CD14-positive monocyte (primary cell): Measurements from ENCODE around the gene PHRF1. TPM values are rescaled to one million over a fixed set of nuclear protein-coding genes. Genes with fewer than 3 reads are reported as not detected.

Source experiments
- DNase-seq, 3 donors: peaks; one replicate each; pipeline ENCODE4 v3.0.0-alpha.2; 2011 to 2022
- H2AFZ ChIP-seq: 2 replicates; pipeline ENCODE4 v1.6.0; 2012; ENCODE audit warnings: mild to moderate bottlenecking, low read depth, low read length, inconsistent platforms; ENCODE audit not compliant: insufficient read depth, poor library complexity, severe bottlenecking
- H3K27ac ChIP-seq, 2 donors: 1 replicate in 1 of 2; 2 replicates in 1 of 2; pipeline ENCODE4 v1.5.1; 2012 to 2013; ENCODE audit warnings: low read length in 2 of 2, control low read depth in 1 of 2, inconsistent platforms in 1 of 2, low read depth in 1 of 2, mild to moderate bottlenecking in 1 of 2
- H3K27me3 ChIP-seq, 2 donors: one replicate each; pipeline versions ENCODE4 v1.6.0 to v1.6.1; 2011 to 2013; ENCODE audit warnings: low read length in 2 of 2; ENCODE audit not compliant: control insufficient read depth in 2 of 2, insufficient read depth in 2 of 2
- H3K36me3 ChIP-seq, 2 donors: replicated peaks in 1 of 2; 1 replicate in 1 of 2; 2 replicates in 1 of 2; pipeline versions ENCODE4 v1.5.1 to v1.6.1; 2012 to 2013; ENCODE audit warnings: low read length in 2 of 2, control low read depth in 1 of 2, inconsistent platforms in 1 of 2, mild to moderate bottlenecking in 1 of 2; ENCODE audit not compliant: insufficient read depth in 2 of 2, control insufficient read depth in 1 of 2
- H3K4me1 ChIP-seq, 2 donors: 1 replicate in 1 of 2; 2 replicates in 1 of 2; pipeline versions ENCODE4 v1.5.1 to v1.6.1; 2012 to 2013; ENCODE audit warnings: low read length in 2 of 2, control low read depth in 1 of 2, inconsistent platforms in 1 of 2, mild to moderate bottlenecking in 1 of 2, moderate library complexity in 1 of 2; ENCODE audit not compliant: insufficient read depth in 2 of 2, control insufficient read depth in 1 of 2
- H3K4me2 ChIP-seq: replicated peaks from 2 replicates; pipeline ENCODE3; 2012; ENCODE audit warnings: low read length, moderate library complexity, mild to moderate bottlenecking; ENCODE audit not compliant: poor library complexity, severe bottlenecking; ENCODE audit errors: extremely low read depth
- H3K4me3 ChIP-seq, 3 experiments: fragments of 200-600 bp in 1 of 3; sonication (generic) in 1 of 3; replicated peaks in 1 of 3; 1 replicate in 2 of 3; 2 replicates in 1 of 3; pipeline ENCODE4 v1.5.1; 2011 to 2013; ENCODE audit warnings: low read length in 3 of 3, mild to moderate bottlenecking in 3 of 3, control low read depth in 2 of 3, low read depth in 2 of 3, inconsistent platforms in 1 of 3, moderate library complexity in 1 of 3
- H3K79me2 ChIP-seq: 2 replicates; pipeline ENCODE4 v1.6.0; 2012; ENCODE audit warnings: mild to moderate bottlenecking, control low read depth, inconsistent platforms, low read length, moderate library complexity; ENCODE audit not compliant: insufficient read depth
- H3K9ac ChIP-seq: 2 replicates; pipeline ENCODE4 v1.6.0; 2017; ENCODE audit warnings: low read length, mild to moderate bottlenecking; ENCODE audit not compliant: insufficient read depth, poor library complexity, severe bottlenecking
- H3K9me3 ChIP-seq, 2 donors: replicated peaks in 1 of 2; 1 replicate in 1 of 2; 2 replicates in 1 of 2; pipeline versions ENCODE4 v1.5.1 to v1.6.1; 2012 to 2013; ENCODE audit warnings: low read length in 2 of 2, control low read depth in 1 of 2; ENCODE audit not compliant: control insufficient read depth in 1 of 2, insufficient read depth in 1 of 2
- H4K20me1 ChIP-seq: 2 replicates; pipeline ENCODE4 v1.6.0; 2012; ENCODE audit warnings: mild to moderate bottlenecking, low read length, control low read depth, moderate library complexity; ENCODE audit not compliant: insufficient read depth
- H3K27ac Mint-ChIP-seq, 7 donors: one replicate each; pipeline ENCODE4 v1.8.0; 2020; ENCODE audit warnings: mild to moderate bottlenecking in 7 of 7, mixed read lengths in 7 of 7, moderate library complexity in 6 of 7, inconsistent platforms in 2 of 7
- H3K27me3 Mint-ChIP-seq, 3 donors: one replicate each; pipeline ENCODE4 v1.8.0; 2021 to 2022; ENCODE audit warnings: low read depth in 3 of 3, mild to moderate bottlenecking in 3 of 3, mixed read lengths in 3 of 3, moderate library complexity in 3 of 3, inconsistent platforms in 1 of 3
- H3K36me3 Mint-ChIP-seq, 2 donors: one replicate each; pipeline ENCODE4 v1.8.0; 2020; ENCODE audit warnings: mixed read lengths in 2 of 2, inconsistent platforms in 1 of 2, mild to moderate bottlenecking in 1 of 2
- H3K4me1 Mint-ChIP-seq: one replicate; pipeline ENCODE4 v1.8.0; 2020; ENCODE audit warnings: mild to moderate bottlenecking, mixed read lengths
- H3K4me3 Mint-ChIP-seq, 2 donors: one replicate each; pipeline ENCODE4 v1.8.0; 2020; ENCODE audit warnings: mild to moderate bottlenecking in 2 of 2, mixed read lengths in 2 of 2, moderate library complexity in 1 of 2
- H3K9me3 Mint-ChIP-seq, 7 donors: one replicate each; pipeline ENCODE4 v1.8.0; 2020 to 2022; ENCODE audit warnings: mixed read lengths in 7 of 7, mild to moderate bottlenecking in 6 of 7, moderate library complexity in 6 of 7, inconsistent platforms in 2 of 7
- WGBS: methylation state at CpG from one replicate; pipeline ENCODE4 v1.1.5; 2013; ENCODE audit warnings: missing lambda C conversion rate; ENCODE audit not compliant: insufficient coverage; 5-methylcytosine and 5-hydroxymethylcytosine counted together
- intact Hi-C, 2 donors: fragments of 100-400 bp; cut with micrococcal nuclease; formaldehyde crosslinking; loops; one replicate each; pipeline versions ENCODE4 v1.15.0 to v1.15.1; 2023
- polyA plus RNA-seq, 3 donors: library from polyadenylated mRNA; depleted of rRNA in 1 of 3; unstranded in 2 of 3; stranded (reverse) in 1 of 3; fragments of 300-500 nt in 2 of 3; fragments of >200 nt in 1 of 3; fragmentation: Illumina TruSeq in 2 of 3; gene quantifications; 1 replicate in 2 of 3; 2 replicates in 1 of 3; pipeline ENCODE4 v1.2.3, GENCODE V29; 2012 to 2021
- TF ChIP-seq, protein P1 (sequence below): fragments of 200-600 bp; IDR thresholded peaks from one replicate; pipeline ENCODE4 v1.8.0; 2022; ENCODE audit warnings: antibody characterized with exemption, mild to moderate bottlenecking

Gene PHRF1
- polyA plus RNA-seq, 3 donors: 1.3 to 11.1 (median 3.3) TPM

GRCh38 chr11:637333-637592, 61.0 kb downstream of the PHRF1 start:
- Histone ChIP-seq H4K20me1 (peaks cover 27% of the 10 kb centered on the region), H3K9me3 (peaks cover 2 to 8% of the 10 kb centered on the region in 2 donors), H3K4me1 (peaks cover 16 to 28% of the 10 kb centered on the region in 2 donors), H3K79me2 (no peaks in the 10 kb centered on the region), H3K4me3 (no peak overlapping the region), H2AFZ (no peak overlapping the region), H3K4me2 (no peak overlapping the region), H3K9ac (no peak overlapping the region), H3K27ac (no peak overlapping the region), H3K27me3 (peaks cover 20 to 50% of the 10 kb centered on the region in 2 donors), H3K36me3 (peaks cover 6 to 11% of the 10 kb centered on the region in 2 donors)
- 3% methylated on average over 34 of the region's 34 CpGs for WGBS
- DNase-seq: no peak
- H3K27ac Mint-ChIP-seq: no peak overlapping the region
- peak overlapping the region in 1 of 2 donors; percentile 80 for H3K4me3 Mint-ChIP-seq
- H3K27me3 Mint-ChIP-seq: peaks cover 47 to 63% (median 51%) of the 10 kb centered on the region in 3 donors
- intact Hi-C loops: no loop called here
- H3K9me3 Mint-ChIP-seq: peaks cover 0 to 20% (median 8%) of the 10 kb centered on the region in 7 donors
- peaks cover 11% of the 10 kb centered on the region for H3K4me1 Mint-ChIP-seq
- TF ChIP-seq, protein P1, sequence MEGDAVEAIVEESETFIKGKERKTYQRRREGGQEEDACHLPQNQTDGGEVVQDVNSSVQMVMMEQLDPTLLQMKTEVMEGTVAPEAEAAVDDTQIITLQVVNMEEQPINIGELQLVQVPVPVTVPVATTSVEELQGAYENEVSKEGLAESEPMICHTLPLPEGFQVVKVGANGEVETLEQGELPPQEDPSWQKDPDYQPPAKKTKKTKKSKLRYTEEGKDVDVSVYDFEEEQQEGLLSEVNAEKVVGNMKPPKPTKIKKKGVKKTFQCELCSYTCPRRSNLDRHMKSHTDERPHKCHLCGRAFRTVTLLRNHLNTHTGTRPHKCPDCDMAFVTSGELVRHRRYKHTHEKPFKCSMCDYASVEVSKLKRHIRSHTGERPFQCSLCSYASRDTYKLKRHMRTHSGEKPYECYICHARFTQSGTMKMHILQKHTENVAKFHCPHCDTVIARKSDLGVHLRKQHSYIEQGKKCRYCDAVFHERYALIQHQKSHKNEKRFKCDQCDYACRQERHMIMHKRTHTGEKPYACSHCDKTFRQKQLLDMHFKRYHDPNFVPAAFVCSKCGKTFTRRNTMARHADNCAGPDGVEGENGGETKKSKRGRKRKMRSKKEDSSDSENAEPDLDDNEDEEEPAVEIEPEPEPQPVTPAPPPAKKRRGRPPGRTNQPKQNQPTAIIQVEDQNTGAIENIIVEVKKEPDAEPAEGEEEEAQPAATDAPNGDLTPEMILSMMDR: no peak
- H3K36me3 Mint-ChIP-seq: peaks cover 20 to 21% of the 10 kb centered on the region in 2 donors

DNA sequence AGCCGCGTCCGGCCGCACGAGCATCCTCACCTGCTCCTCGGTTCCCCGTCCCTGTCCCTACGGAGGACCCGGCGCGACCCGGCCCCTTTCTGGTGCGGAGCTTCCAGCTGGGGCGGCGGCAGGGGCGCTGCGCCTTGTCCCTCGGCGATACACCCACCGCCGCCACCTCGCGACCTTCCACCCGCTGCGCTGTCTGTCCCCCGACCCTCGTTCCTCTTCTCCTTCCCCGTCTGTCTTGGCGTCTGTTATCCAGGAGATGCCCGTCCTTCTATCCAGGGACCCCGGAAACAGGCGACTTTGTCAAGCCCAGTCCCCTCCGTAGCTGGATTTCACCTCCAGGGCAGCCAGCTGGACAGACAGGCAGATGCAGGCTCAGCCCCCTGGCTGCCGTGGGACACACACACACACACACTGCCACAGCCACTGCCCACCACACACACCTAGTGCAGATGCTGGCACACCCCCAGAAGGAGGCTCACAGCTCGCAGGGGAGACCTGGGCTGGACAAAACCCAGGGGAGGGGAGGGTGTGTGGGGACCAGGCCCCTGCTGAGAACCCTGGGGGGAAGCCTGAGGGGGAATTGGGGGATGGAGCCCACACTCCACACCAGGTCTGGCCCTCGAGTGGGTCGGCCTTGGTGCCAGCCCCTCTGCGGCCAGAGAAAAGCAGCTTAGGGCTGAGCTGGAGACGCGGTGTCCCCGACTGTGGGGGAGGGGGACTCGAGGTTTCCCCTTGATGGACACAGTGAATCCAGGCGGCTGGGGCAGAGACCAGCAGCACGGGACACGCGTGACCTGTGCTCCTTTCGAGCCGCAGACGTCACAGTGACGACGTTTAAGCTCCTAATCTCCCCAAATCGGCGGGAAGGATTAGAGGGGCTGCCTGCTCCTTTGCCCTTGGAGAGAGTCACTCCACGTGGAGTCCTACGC, 61.6 kb downstream of the PHRF1 start:
- Histone ChIP-seq H3K27me3 (peaks cover 20 to 50% of the 10 kb centered on the region in 2 donors), H2AFZ (no peak overlapping the region), H3K9me3 (peaks cover 7 to 8% of the 10 kb centered on the region in 2 donors), H3K4me1 (peaks cover 16 to 28% of the 10 kb centered on the region in 2 donors), H3K27ac (no peak overlapping the region), H3K36me3 (peaks cover 9 to 12% of the 10 kb centered on the region in 2 donors), H3K9ac (no peak overlapping the region), H3K4me2 (no peak overlapping the region), H4K20me1 (peaks cover 27% of the 10 kb centered on the region), H3K4me3 (no peak overlapping the region), H3K79me2 (no peaks in the 10 kb centered on the region)
- Mint-ChIP-seq H3K27me3 (peaks cover 47 to 63% (median 51%) of the 10 kb centered on the region in 3 donors), H3K4me3 (peak overlapping the region in 1 of 2 donors; percentile 80), H3K4me1 (peaks cover 11% of the 10 kb centered on the region), H3K36me3 (peaks cover 21 to 22% of the 10 kb centered on the region in 2 donors), H3K27ac (peak overlapping the region in 1 of 7 donors; percentile 58), H3K9me3 (peaks cover 4 to 20% (median 10%) of the 10 kb centered on the region in 7 donors)
- DNase-seq: no peak
- intact Hi-C loops: no loop called here
- TF ChIP-seq, protein P1: no peak
- WGBS: 26% methylated on average over 50 of the region's 55 CpGs
